AG09319 (cell line): Measurements from ENCODE around the gene LCOR.
A peak's percentile ranks its signal among the peaks of the same experiment; 100 is the strongest.

Experiments
- DNase-seq: peaks from one replicate; pipeline ENCODE4 v3.0.0-alpha.2; 2010; ENCODE audit warnings: low read depth; ENCODE audit errors: extremely low read depth
- TF ChIP-seq, protein P1 (sequence below): IDR thresholded peaks from 2 replicates; pipeline ENCODE4 v1.5.1; 2011; ENCODE audit warnings: low read depth, mild to moderate bottlenecking, inconsistent platforms, low read length, moderate library complexity

LCOR gene

DNA sequence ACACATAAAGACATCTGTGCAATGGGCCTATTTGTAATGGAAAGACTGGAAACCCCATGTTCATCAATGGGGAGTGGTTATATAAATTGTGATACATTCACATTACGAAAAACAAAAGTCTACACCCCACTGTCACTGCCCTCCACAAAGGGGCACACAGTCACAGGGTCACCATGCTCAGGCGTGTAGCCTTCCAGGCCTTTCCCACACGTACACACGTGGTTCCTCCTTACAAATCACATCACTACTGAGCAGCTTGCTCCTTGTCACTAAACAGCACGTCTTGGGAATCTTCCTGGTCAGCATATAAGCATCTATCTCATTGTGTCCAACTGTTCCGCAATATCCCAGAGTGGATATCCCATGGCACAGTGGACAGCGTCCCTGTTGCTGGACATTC is 190.5 kb downstream of the LCOR start:
- TF ChIP-seq, protein P1, sequence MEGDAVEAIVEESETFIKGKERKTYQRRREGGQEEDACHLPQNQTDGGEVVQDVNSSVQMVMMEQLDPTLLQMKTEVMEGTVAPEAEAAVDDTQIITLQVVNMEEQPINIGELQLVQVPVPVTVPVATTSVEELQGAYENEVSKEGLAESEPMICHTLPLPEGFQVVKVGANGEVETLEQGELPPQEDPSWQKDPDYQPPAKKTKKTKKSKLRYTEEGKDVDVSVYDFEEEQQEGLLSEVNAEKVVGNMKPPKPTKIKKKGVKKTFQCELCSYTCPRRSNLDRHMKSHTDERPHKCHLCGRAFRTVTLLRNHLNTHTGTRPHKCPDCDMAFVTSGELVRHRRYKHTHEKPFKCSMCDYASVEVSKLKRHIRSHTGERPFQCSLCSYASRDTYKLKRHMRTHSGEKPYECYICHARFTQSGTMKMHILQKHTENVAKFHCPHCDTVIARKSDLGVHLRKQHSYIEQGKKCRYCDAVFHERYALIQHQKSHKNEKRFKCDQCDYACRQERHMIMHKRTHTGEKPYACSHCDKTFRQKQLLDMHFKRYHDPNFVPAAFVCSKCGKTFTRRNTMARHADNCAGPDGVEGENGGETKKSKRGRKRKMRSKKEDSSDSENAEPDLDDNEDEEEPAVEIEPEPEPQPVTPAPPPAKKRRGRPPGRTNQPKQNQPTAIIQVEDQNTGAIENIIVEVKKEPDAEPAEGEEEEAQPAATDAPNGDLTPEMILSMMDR: no peak
- DNase-seq: no peak

- no peak for DNase-seq
These were observed 191.5 kb downstream of the LCOR start for GRCh38 chr10:97023401-97024167.

DNA sequence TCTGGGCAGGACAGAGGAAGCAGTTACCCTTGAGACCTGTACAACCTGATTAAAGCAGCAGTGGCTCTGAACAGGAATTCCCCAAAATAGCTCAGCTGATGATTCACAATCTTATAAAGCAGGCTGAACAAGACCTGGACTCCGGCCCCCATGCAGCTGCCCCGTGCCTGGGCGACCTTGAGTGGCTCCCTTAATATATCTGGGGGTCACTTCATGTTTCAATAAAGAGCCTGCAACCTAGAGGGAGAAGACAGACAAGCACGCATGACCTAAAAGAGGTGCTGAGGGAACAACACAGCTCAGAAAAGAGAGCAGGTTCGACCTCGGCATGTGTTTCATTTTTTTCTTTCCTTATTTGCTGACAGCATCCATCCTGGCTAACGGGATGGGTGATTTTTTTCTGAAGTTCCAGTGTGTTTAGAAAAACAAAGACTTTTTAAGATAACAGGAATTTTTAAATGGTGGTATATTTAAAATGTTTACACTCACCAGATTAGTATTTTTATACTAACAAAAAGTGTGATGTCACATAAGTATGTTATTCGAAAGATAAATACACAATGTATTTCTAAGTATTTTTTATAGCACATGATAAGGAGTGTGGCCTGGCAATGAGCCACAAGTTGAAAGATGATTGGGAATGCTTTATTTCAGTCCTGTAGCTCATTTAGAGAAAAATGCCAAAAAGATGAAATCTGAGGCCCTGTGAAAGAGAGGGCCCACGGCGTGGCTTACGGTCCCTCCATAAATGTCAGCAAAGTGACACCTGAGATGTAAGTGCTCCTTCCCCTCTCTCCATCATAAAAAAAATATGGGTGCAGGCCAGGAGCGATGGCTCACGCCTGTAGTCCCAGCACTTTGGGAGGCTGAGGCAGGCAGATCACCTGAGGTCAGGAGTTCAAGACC is 192.3 kb downstream of the LCOR start:
- TF ChIP-seq, protein P1: no peak
- no peak for DNase-seq

More at GRCh38 chr10:97023401-97024167, 191.5 kb downstream of the LCOR start:
- TF ChIP-seq, protein P1: no peak

- TF ChIP-seq, protein P1: peak; percentile 39
- DNase-seq: no peak
These were observed 193.6 kb downstream of the LCOR start for GRCh38 chr10:97025613-97026242.

DNA sequence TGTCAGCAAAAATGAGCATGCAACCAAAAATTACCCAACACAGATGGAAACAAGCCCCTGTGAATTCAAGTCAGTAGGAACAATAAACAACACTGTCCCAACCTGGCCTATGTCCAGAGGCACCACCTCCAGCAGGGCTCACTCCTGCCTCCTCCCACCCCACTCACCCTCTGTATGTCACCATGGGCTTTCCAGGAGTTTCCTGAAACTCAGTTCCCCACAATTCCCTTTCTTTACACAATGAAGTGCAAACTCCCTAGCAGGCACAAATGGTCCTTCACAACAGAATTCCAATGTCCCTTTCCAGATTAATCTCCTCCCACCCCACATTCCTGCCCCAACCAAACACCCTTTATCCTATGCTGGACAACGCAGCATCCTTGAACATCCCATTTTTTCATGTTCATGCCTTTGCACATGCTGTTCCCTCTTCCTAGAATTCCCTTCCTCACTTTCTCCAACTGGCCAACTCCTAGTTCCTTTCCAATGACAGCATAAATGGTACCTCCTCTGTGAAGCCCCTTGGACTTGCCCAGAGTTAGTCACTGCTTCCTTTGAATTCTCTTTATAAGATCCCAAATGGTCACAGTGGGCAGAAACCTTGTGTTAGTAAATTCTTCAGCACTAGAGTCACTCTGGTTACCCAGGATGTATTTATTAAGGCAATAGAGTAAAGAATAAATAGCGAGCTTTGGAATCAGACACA is 196.2 kb downstream of the LCOR start:
- TF ChIP-seq, protein P1: no peak
- DNase-seq: no peak

DNA sequence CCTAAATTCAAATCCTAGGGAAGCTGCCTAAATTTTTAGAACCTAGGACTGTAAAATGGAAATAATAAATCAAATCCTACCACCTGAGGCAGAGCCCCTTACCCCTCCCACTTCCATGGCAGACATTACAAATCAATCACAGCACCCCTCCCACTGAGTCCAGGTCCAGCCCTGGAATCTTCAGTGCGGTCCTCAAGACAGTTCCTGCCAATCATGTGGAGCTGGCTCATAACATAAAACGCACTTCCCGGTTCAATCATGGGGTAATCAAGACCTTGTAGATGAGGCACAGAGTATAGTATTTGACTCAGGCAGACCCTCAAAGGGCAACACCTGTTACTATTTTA is 196.7 kb downstream of the LCOR start:
- TF ChIP-seq, protein P1: no peak

More for the DNA sequence above, 196.7 kb downstream of the LCOR start:
- no peak for DNase-seq
